HuH-7.5 (cell line): ENCODE results near the gene SLC3A2.
"Not testable (repeated sequence)": the region's sequence is repeated elsewhere in the genome, so short reads cannot be mapped to it uniquely, and the experiment has no call there.

Source experiments
- DNase-seq: peaks from one replicate; pipeline ENCODE4 v3.0.0; 2011; ENCODE audit warnings: low spot score

The SLC3A2 gene

DNA sequence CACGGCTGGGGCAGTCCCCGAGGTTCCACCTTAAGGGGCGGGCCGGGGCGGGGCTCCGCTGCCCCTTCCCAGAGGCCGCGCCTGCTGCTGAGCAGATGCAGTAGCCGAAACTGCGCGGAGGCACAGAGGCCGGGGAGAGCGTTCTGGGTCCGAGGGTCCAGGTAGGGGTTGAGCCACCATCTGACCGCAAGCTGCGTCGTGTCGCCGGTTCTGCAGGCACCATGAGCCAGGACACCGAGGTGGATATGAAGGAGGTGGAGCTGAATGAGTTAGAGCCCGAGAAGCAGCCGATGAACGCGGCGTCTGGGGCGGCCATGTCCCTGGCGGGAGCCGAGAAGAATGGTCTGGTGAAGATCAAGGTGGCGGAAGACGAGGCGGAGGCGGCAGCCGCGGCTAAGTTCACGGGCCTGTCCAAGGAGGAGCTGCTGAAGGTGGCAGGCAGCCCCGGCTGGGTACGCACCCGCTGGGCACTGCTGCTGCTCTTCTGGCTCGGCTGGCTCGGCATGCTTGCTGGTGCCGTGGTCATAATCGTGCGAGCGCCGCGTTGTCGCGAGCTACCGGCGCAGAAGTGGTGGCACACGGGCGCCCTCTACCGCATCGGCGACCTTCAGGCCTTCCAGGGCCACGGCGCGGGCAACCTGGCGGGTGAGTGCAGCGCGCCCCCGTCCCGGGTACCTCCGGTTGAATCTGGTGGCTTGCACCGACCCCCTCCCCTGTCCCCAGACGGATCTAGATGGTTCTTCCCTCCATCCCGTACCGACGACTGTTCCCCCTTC, at the start of gene SLC3A2:
TSS of gene SLC3A2 (plus strand) at position 94 of the 776 bp plus-strand sequence. CDS start at position 222, 128 bp downstream.
- peak; percentile 77 for DNase-seq

DNA sequence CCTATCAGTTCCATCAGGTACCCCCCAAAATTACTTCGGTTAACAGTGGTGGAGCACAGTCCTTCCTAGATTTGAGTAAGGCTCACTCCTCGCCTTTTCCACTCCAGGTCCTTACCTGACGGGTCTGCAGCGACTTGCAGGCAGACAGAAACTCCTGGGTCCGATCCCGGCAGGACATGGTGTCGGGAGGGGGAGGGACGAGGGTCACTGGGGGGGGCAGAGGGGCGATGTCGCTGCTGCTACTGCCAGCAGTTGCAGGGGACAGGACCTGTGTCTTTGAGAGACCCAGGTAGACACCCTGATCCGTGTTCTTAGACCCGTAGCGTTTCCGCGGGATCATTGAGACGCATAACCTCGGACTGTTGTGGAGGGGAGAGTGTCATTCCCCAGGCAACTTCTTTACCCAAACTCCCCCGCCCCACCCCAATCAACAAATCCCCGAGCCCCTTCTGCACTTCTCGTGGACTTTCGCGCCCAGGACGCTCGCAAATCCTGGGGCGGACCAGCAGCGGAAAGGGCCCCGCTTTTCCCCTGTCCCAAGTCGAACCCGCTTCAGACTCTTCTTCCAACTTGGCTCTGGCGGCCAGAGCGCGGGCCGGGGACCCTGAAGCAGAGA, 49.7 kb upstream of the SLC3A2 start:
- no peak for DNase-seq

GRCh38 chr11:62831520-62832335, 49.0 kb upstream of the SLC3A2 start, which contains the start of gene STX5:
TSS of gene STX5 (minus strand) at chr11:62832051. CDS start at chr11:62831243, 808 bp downstream.
- DNase-seq = peak; percentile 93

- no peak for DNase-seq
Observed at GRCh38 chr11:62832336-62833234, 48.1 kb upstream of the SLC3A2 start, which contains the start of gene TEX54. TSS of gene TEX54 (minus strand) at chr11:62832841.

DNA sequence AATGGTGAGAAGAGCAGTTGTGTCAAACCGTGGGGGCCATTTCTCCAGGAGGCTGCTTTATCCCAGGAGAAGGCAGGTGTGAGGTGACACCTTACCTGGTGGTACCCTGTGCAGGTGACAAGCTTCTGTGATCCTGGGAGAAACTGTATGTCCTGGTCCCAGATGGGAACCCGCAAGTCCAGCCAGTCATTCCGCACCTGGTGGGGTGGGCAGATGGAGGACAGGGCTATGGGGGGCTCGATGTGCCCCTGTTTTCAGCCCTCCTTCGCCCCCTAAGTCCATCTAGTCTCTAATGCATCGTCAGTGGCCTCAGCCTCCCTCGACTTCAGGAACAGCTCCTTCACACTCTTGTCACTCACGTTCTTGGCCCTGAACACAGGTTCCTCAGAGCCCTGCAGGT, 45.4 kb upstream of the SLC3A2 start:
- no peak for DNase-seq

DNA sequence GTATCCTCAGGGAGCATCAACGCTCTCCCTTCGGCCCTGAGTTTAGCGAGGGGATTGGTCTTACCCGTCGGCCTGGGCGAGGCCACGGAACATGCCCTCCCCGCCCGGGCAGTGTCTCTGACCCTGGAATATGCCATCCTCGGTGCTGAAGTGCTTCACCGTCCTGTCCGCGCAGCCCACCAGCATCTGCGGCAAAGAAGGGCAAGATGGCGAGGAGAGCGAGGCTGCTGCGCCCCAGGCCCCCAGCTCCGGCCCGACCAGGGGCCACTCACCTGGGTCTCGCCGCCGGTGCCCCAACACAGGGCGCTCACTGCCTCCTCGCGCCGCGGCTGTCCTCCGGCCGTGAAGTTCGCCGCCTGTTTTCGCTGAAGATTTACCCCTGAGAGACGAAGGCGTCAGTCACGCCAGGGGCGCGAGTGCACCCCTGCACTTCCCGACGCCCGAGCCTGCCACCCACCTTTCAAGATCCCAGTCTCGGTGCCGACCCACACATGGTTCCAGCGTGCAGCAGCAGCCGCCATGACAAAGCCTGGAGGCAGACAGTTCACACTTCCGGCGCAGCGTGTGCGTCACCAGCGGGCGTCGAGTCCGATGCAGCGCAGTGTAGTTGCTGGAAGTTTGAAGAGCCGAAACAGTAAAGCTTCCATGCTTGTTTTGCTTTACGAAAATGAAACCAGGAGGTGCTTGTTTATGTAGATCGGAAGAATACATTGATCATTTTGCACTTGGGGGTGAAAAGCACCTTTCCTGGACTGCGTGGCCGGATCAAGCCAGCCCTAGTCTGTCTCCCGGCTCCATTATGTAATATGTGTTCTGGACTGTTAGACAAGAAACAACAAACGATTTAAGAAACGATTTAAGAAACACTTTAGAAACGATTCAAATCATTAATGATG, 41.4 kb upstream of the SLC3A2 start, which contains the start of gene WDR74:
TSS of gene WDR74 (minus strand) at position 541 of the 896 bp plus-strand sequence. CDS start at position 521, 20 bp downstream.
- DNase-seq = peak; percentile 69

DNA sequence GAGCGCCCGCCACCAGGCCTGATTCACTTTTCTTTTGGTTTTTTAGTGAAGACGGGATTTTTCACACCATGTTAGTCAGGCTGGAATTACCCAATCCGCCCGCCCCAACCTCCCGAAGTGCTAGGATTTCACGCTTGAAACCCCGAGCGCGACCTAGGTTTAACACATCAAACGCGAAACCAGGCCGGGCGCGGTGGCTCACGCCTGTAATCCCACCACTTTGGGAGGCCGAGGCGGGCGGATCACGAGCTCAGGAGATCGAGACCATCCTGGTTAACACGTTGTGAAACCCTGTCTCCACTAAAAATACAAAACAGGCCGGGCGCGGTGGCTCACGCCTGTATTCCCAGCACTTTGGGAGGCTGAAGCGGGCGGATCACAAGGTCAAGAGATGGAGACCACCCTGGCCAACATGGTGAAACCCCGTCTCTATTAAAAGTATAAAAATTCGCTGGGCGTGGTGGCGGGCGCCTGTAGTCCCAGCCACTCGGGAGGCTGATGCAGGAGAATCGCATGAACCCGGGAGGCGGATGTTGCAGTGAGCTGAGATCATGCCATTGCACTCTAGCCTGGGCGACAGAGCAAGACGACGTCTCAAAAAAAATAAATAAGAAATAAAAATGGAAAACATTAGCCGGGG, 39.9 kb upstream of the SLC3A2 start:
- not testable (repeated sequence) for DNase-seq

DNA sequence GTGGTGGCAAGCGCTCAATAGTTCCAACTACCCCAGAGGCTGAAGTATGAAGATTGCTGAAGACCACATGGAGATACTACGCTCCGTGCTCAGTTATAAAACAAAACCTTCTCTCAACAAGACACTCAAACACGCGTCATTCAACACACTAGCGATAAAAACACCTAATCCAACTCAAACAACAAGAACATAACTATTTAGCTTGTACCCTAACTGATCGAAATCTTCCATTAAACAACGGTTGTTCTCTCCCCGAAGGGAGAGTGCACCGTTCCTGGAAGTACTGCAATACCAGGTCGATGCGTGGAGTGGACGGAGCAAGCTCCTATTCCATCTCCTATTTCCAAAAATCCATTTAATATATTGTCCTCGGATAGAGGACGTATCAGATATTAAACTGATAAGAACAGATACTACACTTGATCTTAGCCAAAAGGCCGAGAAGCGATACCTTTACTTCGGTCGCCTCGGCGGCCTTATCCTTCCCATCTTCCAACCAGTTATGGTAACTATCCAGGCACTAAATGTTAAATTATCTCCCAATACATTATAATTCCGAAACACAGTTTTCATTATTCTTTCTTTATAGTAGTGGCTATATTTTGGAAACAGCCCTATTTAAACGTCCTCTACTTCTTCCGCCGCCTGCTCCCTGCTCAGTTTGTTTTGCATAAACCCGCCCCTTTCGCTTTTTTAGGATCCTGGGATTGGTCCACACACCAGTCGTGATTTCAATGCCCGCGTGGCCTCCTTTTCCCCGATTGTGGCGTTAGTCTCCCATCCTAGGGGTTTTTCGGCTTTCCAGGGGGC, 39.1 kb upstream of the SLC3A2 start:
- DNase-seq = peak; percentile 86

- DNase-seq = no peak
Observed at GRCh38 chr11:62842171-62842741, 38.4 kb upstream of the SLC3A2 start.

- not testable (repeated sequence) for DNase-seq
Observed at GRCh38 chr11:62842891-62843290, 37.8 kb upstream of the SLC3A2 start.

- no peak for DNase-seq
Observed at GRCh38 chr11:62843466-62843865, 37.2 kb upstream of the SLC3A2 start.

- DNase-seq = no peak
Observed at GRCh38 chr11:62844154-62844553, 36.5 kb upstream of the SLC3A2 start.

DNA sequence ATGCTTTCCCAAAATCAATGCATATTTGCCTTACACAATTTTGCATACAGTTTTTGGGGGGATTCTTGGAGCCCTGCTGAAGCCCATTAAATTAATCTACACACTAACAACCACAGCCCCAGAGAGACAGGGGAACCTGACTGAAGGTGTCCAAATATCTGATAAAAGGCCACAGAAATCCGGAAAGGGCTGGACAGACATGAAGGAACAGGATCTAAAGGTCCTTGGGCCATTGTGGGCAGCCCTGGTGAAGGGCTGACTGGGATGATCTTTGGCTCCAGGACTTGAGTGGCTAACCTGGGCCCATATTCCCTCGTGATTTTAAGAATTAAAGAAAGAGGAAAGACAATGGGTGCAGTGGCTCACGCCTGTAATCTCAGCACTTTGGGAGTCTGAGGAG, 34.5 kb upstream of the SLC3A2 start:
- DNase-seq = no peak

GRCh38 chr11:62847767-62848314, 32.9 kb upstream of the SLC3A2 start:
- no peak for DNase-seq

GRCh38 chr11:62850911-62851806, 29.5 kb upstream of the SLC3A2 start:
- DNase-seq = no peak

GRCh38 chr11:62851807-62852522, 28.7 kb upstream of the SLC3A2 start:
- no peak for DNase-seq
